GM19324 (cell line): ENCODE measurements around the gene TOMM5.

Experiments used
- ATAC-seq: cut with Tn5 transposase; IDR thresholded peaks from one replicate; pipeline ENCODE4 v1.9.1; 2021; ENCODE audit warnings: mild to moderate bottlenecking, moderate library complexity; ENCODE audit not compliant: unreplicated experiment, low FRiP score

The TOMM5 gene

GRCh38 chr9:37565661-37566618 lies 26.5 kb downstream of the TOMM5 start:
- ATAC-seq = peak; percentile 84

- no peak for ATAC-seq
Measured at GRCh38 chr9:37564916-37565315, 27.5 kb downstream of the TOMM5 start.

GRCh38 chr9:37563806-37564513 lies 28.4 kb downstream of the TOMM5 start:
- no peak for ATAC-seq

- ATAC-seq = no peak
Measured at GRCh38 chr9:37562826-37563225, 29.6 kb downstream of the TOMM5 start.

- no peak for ATAC-seq
Measured at GRCh38 chr9:37561682-37562081, 30.7 kb downstream of the TOMM5 start.

DNA sequence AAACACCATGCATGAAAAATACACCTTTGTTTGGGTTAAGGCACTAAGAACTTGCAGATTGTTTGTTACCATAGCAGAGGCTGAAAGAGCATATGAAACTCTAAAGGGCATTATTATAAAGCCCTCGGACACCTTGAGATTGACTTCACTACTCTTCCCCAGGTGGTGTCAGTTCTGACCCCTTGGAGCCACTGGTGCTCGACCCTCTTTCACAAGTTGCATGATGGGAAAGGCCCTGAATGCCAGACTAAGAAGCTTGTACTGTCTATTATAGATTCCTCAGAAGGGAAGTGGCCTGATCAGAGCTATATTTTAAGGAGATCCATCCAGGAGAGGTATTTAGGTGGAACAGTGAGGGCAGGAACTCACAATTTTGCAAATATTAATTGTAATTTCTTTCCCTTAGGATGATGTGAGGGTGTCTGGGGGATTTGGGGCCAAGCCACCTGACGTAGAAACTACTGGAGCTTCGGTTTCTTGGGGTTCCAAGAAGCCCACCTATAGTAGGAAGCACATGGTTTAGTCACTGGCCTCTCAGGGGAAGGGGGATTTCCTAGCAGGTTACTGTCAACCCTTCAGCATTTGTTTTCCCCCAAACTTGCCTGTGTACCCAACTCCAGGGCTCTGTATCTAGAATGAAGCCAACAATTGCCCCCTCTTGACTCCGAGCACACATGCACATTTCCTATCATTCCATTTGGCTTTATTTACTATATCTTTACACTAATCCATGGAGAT lies 32.4 kb downstream of the TOMM5 start:
- ATAC-seq = no peak

GRCh38 chr9:37559125-37559524 lies 33.3 kb downstream of the TOMM5 start:
- ATAC-seq = no peak

DNA sequence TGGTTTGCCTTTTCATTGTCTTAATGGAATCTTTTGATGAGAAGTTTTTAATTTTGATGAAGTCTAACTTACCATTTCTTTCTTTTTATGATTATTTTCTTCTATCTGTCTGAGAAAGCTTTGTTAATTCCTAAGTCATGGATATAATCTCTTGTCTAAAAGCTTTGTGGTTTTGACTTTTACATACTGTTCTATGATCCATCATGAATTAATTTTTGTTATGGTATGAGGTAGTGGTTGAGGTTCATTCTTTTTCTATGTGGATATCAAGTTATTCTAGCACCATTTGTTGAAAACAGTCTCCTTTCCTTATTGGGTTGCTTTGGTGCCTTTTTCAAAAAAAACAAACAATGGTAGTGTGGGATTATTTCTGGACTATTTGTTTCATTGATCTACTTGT lies 36.6 kb downstream of the TOMM5 start:
- no peak for ATAC-seq

DNA sequence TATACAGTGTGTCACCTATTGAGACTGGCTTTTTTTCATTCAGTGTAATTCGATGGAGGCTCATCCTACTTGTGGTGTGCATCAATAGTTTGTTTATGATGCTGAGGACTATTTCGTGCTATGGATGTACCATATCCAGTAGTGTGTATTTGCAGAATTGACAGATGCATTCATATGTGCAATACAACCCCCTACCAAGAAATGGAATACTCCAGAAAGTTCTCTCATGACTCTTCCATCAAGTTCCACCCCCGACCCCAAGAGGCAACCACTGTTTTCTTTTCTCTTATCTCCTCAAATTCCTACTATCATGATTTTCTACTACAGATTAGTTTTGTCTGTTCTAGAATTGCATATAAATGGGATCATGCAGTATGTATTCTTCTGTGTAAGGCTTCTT lies 38.1 kb downstream of the TOMM5 start:
- no peak for ATAC-seq

GRCh38 chr9:37551888-37552287 lies 40.5 kb downstream of the TOMM5 start:
- no peak for ATAC-seq

DNA sequence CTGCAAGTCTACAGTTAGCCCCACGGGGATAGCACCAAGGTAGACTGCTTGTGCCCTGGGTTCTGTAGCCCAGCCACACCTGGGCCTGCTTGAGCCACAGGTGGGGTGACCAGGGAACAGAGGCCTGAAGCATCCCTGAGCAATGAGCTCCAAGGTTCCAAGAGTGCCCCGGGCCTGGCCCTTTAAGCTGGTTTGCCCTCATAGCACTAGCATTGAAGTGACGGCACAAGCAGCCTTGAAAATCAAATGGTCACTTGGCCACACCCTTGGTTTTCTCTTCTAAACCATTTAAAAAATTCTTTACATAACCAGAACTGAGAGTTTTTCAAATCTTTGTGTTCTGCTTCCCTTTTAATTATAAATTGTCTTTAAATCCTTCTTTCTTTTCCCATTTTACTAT lies 40.9 kb downstream of the TOMM5 start:
- ATAC-seq = no peak

GRCh38 chr9:37550781-37551180 lies 41.6 kb downstream of the TOMM5 start:
- no peak for ATAC-seq

DNA sequence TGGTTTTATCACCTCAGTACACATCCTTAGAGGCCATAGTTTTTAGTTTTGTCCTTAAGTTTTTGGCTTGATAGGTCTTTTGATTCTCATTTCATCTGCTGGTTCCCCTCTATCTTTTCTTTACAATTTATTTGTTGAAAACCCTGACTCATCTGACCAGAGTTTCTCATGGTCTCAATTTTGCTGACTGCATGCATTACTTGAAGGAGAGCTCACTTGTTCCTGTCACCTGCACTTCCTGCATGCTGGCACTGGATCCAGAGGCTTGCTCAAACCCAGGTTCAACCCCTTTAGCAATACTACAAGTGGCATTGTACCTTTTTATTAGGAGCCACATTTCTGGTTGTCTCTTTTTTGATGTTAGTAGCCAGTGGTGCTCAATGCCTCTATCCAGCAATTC lies 42.9 kb downstream of the TOMM5 start:
- ATAC-seq = no peak

GRCh38 chr9:37547328-37547878 lies 45.0 kb downstream of the TOMM5 start:
- ATAC-seq = no peak

DNA sequence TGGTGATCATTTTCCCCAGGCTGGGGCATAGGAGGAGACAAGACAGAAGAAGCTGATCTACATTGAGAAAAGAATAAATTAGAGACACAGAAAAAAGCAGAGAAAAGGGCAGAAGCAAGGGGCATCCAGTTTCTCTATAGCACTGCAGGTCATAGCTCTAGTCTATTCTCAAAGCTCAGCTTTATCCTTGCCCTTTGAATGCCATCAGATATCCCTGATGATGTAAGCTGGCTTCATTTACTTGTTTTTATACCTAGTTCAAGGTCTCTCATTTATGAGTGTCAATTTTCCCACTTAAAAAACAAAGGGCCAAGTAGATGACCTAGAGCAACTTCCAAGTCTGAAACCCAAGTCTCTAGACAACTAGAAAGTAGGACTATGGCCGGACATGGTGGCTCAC lies 48.9 kb downstream of the TOMM5 start:
- no peak for ATAC-seq

- ATAC-seq = no peak
Measured at GRCh38 chr9:37542895-37543294, 49.5 kb downstream of the TOMM5 start.

DNA sequence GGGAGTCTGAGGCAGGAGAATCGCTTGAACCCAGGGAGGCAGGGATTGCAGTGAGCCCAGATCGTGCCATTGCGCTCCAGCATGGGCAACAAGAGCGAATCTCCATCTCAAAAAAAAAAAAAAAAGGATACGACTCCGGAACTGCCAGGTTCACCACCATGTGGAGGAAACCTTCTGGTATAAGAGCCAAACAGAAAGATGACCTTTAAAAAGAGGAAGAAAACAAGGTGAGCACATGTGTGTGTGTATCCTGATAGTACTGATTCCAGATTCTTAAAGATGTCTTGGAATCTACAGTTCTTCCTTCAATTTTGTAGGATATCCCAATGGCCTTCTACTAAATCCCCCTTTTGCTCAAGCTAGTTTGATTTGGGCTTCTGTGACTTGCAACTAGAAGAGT lies 49.9 kb downstream of the TOMM5 start:
- no peak for ATAC-seq

DNA sequence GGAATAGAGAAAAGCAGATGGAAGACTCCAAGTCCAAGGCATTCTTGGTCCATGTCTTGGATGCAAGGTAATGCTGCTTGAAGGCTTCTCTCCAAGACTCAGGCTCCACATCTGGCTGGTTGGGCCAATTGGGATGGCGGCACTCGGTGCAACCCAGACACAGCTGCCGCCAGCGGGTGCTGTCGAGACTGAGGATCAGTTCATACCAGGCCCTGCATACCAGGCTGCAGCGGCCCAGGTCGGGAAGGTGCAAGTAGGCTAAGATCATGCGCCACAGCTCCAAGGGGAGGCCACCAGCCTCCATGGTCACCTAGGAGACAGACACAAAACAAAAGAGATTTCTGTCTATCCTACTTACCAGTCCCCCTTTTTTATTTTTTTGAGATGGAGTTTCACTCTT lies 50.9 kb downstream of the TOMM5 start:
- no peak for ATAC-seq

DNA sequence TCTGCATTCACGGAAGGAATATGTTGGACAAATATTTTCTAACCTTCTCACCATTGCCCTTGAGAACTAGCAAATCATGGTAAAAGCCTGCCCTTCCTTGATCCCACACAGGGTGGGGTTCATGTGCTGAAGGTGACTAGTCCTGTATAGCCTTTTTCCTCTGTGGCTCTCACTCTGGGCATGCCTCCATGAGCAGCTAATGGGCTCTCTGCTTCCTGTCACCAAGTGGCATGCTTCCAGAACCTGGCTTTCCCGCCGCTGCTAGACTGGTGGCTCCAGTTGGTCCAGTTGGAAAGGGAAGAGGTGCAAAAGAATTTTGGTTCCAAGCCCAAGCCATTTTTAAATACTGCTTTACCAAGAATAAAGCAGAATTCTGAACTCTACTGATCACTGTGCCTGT lies 51.8 kb downstream of the TOMM5 start:
- no peak for ATAC-seq

GRCh38 chr9:37539634-37540033 lies 52.8 kb downstream of the TOMM5 start:
- no peak for ATAC-seq
